Smooth muscle cell (in vitro differentiated cells): Measurements from ENCODE around the gene BATF3. TPM values are rescaled to one million over a fixed set of nuclear protein-coding genes. Genes with fewer than 3 reads are reported as not detected.

Experiments
- DNase-seq: peaks from one replicate; lab custom pipeline; 2025; ENCODE audit not compliant: unreplicated experiment; lab: John Stamatoyannopoulos, UW
- H2AFZ ChIP-seq: fragments of 200-600 bp; sonication (generic); 2 replicates; pipeline ENCODE4 v1.6.0; 2016; ENCODE audit warnings: antibody characterized with exemption, low read depth, mild to moderate bottlenecking
- H3F3A ChIP-seq: fragments of 200-600 bp; sonication (generic); 2 replicates; pipeline ENCODE4 v1.6.0; 2017; ENCODE audit warnings: antibody characterized with exemption, low read depth
- H3K27ac ChIP-seq: fragments of 200-600 bp; sonication (generic); 2 replicates; pipeline ENCODE4 v1.5.1; 2016; ENCODE audit warnings: low read depth, mild to moderate bottlenecking
- H3K27me3 ChIP-seq: fragments of 200-600 bp; sonication (generic); 2 replicates; pipeline ENCODE4 v1.6.1; 2016; ENCODE audit warnings: low read depth, mild to moderate bottlenecking
- H3K36me3 ChIP-seq: fragments of 200-600 bp; sonication (generic); 2 replicates; pipeline ENCODE4 v1.5.1; 2016; ENCODE audit warnings: low read depth
- H3K4me1 ChIP-seq: fragments of 200-600 bp; sonication (generic); 2 replicates; pipeline ENCODE4 v1.5.1; 2016; ENCODE audit warnings: low read depth
- H3K4me2 ChIP-seq: fragments of 200-600 bp; sonication (generic); 2 replicates; pipeline ENCODE4 v1.6.0; 2016; ENCODE audit warnings: mild to moderate bottlenecking
- H3K4me3 ChIP-seq: fragments of 200-600 bp; sonication (generic); 2 replicates; pipeline ENCODE4 v1.5.1; 2016; ENCODE audit warnings: mild to moderate bottlenecking
- H3K79me2 ChIP-seq: fragments of 200-600 bp; sonication (generic); 2 replicates; pipeline ENCODE4 v1.6.0; 2016; ENCODE audit warnings: low read depth, mild to moderate bottlenecking
- H3K9ac ChIP-seq: fragments of 200-600 bp; sonication (generic); 2 replicates; pipeline ENCODE4 v1.6.0; 2016; ENCODE audit warnings: low read depth
- H3K9me3 ChIP-seq: fragments of 200-600 bp; sonication (generic); replicated peaks from 2 replicates; pipeline ENCODE4 v1.5.1; 2016; ENCODE audit warnings: low read depth
- H4K20me1 ChIP-seq: fragments of 200-600 bp; sonication (generic); 2 replicates; pipeline ENCODE4 v1.6.0; 2016; ENCODE audit warnings: low read depth
- whole genome bisulfite sequencing: methylation state at CpG from one replicate; pipeline ENCODE4 v1.1.7; 2016; ENCODE audit warnings: low lambda C conversion rate; 5-methylcytosine and 5-hydroxymethylcytosine counted together
- polyA plus RNA-seq: library from polyadenylated mRNA; unstranded; fragments of >200 nt; fragmentation: Nextera tagmentation; extraction: Ambion mirVana; gene quantifications from 2 replicates; pipeline ENCODE4 v1.2.1, GENCODE V29; 2016
- total RNA-seq: library from RNA; depleted of rRNA; stranded (reverse); fragments of >200 nt; gene quantifications from 2 replicates; pipeline ENCODE4 v1.2.3, GENCODE V29; 2014
- TF ChIP-seq, protein P1 (sequence below): fragments of 200-600 bp; sonication (generic); IDR thresholded peaks from 2 replicates; pipeline ENCODE4 v1.5.1; 2017; ENCODE audit warnings: borderline replicate concordance, mild to moderate bottlenecking, antibody characterized with exemption; ENCODE audit not compliant: insufficient read depth, poor library complexity, severe bottlenecking

Gene BATF3
- total and polyA plus RNA-seq, 2 experiments from 2014 or later: 5.8 to 11.5 TPM

DNA sequence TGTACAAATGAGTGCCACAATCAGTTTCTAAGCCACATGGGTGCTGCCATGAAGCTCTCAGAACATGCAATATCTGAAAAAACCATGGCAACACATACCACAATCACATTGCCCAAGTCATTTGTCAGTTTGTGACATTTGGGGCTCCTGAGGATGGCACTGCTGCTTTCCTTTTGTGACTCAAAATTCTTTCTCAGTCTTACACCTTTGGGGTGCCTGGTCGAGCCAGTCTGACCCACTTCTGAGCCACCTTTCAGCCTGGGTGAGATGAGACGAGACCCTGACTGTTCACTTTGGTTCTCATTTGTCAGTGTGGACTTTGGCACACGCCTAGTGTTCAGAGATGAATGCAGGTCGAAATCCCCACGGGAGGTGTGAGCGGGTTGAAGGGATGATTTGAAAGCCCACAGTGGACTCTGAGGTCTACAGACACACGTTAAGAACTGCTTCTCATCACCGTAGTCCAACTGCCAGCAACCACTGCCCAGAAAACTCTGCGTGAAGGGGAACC lies 8.0 kb downstream of the BATF3 start:
- 96% methylated on average over 9 of the region's 9 CpGs for WGBS
- TF ChIP-seq, protein P1, sequence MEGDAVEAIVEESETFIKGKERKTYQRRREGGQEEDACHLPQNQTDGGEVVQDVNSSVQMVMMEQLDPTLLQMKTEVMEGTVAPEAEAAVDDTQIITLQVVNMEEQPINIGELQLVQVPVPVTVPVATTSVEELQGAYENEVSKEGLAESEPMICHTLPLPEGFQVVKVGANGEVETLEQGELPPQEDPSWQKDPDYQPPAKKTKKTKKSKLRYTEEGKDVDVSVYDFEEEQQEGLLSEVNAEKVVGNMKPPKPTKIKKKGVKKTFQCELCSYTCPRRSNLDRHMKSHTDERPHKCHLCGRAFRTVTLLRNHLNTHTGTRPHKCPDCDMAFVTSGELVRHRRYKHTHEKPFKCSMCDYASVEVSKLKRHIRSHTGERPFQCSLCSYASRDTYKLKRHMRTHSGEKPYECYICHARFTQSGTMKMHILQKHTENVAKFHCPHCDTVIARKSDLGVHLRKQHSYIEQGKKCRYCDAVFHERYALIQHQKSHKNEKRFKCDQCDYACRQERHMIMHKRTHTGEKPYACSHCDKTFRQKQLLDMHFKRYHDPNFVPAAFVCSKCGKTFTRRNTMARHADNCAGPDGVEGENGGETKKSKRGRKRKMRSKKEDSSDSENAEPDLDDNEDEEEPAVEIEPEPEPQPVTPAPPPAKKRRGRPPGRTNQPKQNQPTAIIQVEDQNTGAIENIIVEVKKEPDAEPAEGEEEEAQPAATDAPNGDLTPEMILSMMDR: no peak
- H3K9me3 ChIP-seq: no peaks in the 10 kb centered on the region
- DNase-seq: no peak
- H3K4me3 ChIP-seq: no peak overlapping the region
- no peak overlapping the region for H3K27ac ChIP-seq
- H4K20me1 ChIP-seq: no peaks in the 10 kb centered on the region
- peaks cover 5% of the 10 kb centered on the region for H3K27me3 ChIP-seq
- no peaks in the 10 kb centered on the region for H3F3A ChIP-seq
- H3K4me1 ChIP-seq: no peaks in the 10 kb centered on the region
- no peaks in the 10 kb centered on the region for H3K79me2 ChIP-seq
- H3K9ac ChIP-seq: no peak overlapping the region
- H3K36me3 ChIP-seq: no peaks in the 10 kb centered on the region
- H2AFZ ChIP-seq: no peak overlapping the region
- H3K4me2 ChIP-seq: no peak overlapping the region

DNA sequence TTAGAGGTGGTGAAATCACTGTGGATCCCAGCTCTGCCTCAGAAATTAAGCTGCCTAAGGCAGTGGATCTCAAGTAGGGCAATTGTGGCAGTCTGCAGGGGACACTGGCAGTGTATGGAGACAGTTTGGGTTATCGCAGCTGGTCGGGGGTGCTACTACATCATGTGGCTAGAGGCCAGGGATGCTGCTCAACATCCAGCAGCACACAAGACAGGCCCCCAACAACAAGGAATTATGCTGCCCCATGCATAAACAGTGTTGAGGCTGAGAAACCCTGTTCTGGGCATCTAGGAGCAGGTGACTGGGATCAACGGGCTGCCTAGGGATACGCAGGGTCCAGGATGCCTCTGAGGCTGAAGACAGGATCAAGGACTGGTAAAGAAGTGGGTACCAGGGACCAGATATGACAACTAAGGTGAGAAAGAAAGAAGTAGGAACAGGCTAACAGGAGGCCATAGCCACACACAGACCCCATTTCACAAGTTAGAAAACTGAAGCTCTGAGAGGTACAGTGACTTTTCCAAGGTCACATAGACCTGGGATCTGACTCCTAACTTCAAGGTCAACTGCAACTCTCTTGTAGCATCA lies 8.7 kb downstream of the BATF3 start:
- H3K4me1 ChIP-seq: no peaks in the 10 kb centered on the region
- no peaks in the 10 kb centered on the region for H3K79me2 ChIP-seq
- no peak overlapping the region for H2AFZ ChIP-seq
- TF ChIP-seq, protein P1: no peak
- H4K20me1 ChIP-seq: no peaks in the 10 kb centered on the region
- H3K4me2 ChIP-seq: no peak overlapping the region
- H3K4me3 ChIP-seq: no peak overlapping the region
- peaks cover 5% of the 10 kb centered on the region for H3K27me3 ChIP-seq
- WGBS: 87% methylated on average over 4 of the region's 4 CpGs
- H3F3A ChIP-seq: no peaks in the 10 kb centered on the region
- no peak for DNase-seq
- H3K27ac ChIP-seq: no peak overlapping the region
- no peak overlapping the region for H3K9ac ChIP-seq
- no peaks in the 10 kb centered on the region for H3K36me3 ChIP-seq
- no peaks in the 10 kb centered on the region for H3K9me3 ChIP-seq

DNA sequence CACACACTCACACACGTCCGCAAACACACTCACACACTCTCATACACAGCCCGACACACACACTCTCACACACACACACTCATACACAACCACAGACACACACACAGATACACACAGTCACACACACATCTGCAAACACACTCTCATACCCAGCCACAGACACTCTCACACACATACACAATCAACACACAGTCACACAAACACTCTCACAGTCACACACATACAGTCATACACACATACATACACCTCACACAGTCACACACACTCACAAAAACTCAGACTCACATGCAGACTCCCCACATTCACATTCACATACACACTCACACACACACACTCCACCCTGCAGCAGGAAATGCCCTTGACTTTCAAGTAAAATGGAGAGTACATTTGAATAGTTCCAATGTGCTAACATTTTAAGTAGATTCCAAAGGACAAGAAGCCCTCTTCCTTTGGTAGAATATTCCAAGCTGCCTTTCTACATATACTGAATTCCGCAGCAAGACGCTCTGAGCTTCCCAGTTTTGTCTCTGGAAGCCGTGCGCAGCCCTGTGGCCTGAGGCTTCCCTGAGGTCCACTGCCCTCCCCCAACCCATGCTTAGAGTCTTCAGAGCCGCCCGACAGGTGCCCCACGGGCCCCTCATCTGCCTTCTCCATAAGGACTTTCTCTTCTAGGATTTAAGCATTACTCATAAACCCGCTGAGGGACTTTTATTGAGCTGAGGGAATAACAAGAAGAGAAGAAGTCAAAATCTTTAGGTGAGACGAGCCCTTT lies 9.7 kb downstream of the BATF3 start:
- 74% methylated on average over 12 of the region's 12 CpGs for WGBS

More for the DNA sequence above, 9.7 kb downstream of the BATF3 start:
- TF ChIP-seq, protein P1: no peak
- Histone ChIP-seq H3K4me3 (no peak overlapping the region), H3K9ac (no peak overlapping the region), H3K79me2 (no peaks in the 10 kb centered on the region), H3K36me3 (no peaks in the 10 kb centered on the region), H2AFZ (no peak overlapping the region), H3K4me1 (no peaks in the 10 kb centered on the region), H3K9me3 (no peaks in the 10 kb centered on the region), H3K27ac (no peak overlapping the region), H4K20me1 (no peaks in the 10 kb centered on the region), H3K4me2 (peak overlapping the region; percentile 27), H3F3A (no peaks in the 10 kb centered on the region), H3K27me3 (peaks cover 5% of the 10 kb centered on the region)
- DNase-seq: no peak
